HEK293 (cell line): ENCODE measurements around the gene TXNRD2.
A peak's percentile ranks its signal among the peaks of the same experiment; 100 is the strongest.

Experiments
- CTCF ChIA-PET: fragments of 350-600 bp; formaldehyde crosslinking; extraction: SDS; loops from one replicate; lab custom pipeline; 2021; ENCODE audit warnings: antibody characterized with exemption; lab: Yijun Ruan, JAX
- POLR2A ChIA-PET: fragments of 300-600 bp; formaldehyde crosslinking; extraction: SDS; loops from one replicate; lab custom pipeline; 2020; ENCODE audit warnings: antibody characterized with exemption, inconsistent platforms; lab: Yijun Ruan, JAX
- H3K27ac ChIP-seq: fragments of 200-500 bp; sonication (Bioruptor generic); 2 replicates; pipeline ENCODE4 v1.5.1; 2014; ENCODE audit warnings: low read depth, low read length, control low read depth, inconsistent platforms; ENCODE audit errors: extremely low read depth
- H3K36me3 ChIP-seq, 2 experiments: fragments of 200-500 bp in 1 of 2; sonication (Bioruptor generic) in 1 of 2; 1 replicate in 1 of 2; 2 replicates in 1 of 2; pipeline ENCODE4 v1.5.1; 2014 to 2017; ENCODE audit warnings: inconsistent platforms in 2 of 2, low read length in 2 of 2; ENCODE audit not compliant: control insufficient read depth in 2 of 2, insufficient read depth in 1 of 2
- H3K4me1 ChIP-seq: fragments of 200-500 bp; sonication (Bioruptor generic); 2 replicates; pipeline ENCODE4 v1.5.1; 2014; ENCODE audit warnings: mild to moderate bottlenecking, low read length, inconsistent platforms; ENCODE audit not compliant: control insufficient read depth, insufficient read depth
- H3K4me3 ChIP-seq: 2 replicates; pipeline ENCODE4 v1.5.1; 2011; ENCODE audit warnings: low read depth, mild to moderate bottlenecking, control low read depth, low read length, moderate library complexity
- H3K9me3 ChIP-seq: fragments of 200-500 bp; sonication (Bioruptor generic); 2 replicates; pipeline ENCODE4 v1.5.1; 2014; ENCODE audit warnings: low read depth, low read length, inconsistent platforms; ENCODE audit not compliant: control insufficient read depth, insufficient read depth
- IKZF3 ChIP-seq: fragments of 450-650 bp; IDR thresholded peaks from 2 replicates; pipeline ENCODE4 v1.5.0; 2018; ENCODE audit warnings: missing biosample characterization, mild to moderate bottlenecking, missing genetic modification characterization, moderate library complexity
- PATZ1 ChIP-seq: fragments of 450-650 bp; formaldehyde crosslinking; IDR thresholded peaks from 2 replicates; pipeline ENCODE4 v1.5.1; 2016; ENCODE audit warnings: missing biosample characterization, missing genetic modification characterization
- PBX3 ChIP-seq: sonication (generic); formaldehyde crosslinking; IDR thresholded peaks from 2 replicates; pipeline ENCODE4 v1.8.1; 2022; ENCODE audit warnings: mild to moderate bottlenecking, moderate library complexity, missing genetic modification reagents
- TRIM28 ChIP-seq: IDR thresholded peaks from 2 replicates; pipeline ENCODE4 v1.6.1; 2011; ENCODE audit warnings: low read length, control low read depth, borderline replicate concordance
- ZBTB48 ChIP-seq: fragments of 450-650 bp; formaldehyde crosslinking; IDR thresholded peaks from 2 replicates; pipeline ENCODE4 v1.5.1; 2016; ENCODE audit warnings: missing biosample characterization, missing genetic modification characterization
- ZBTB8A ChIP-seq: fragments of 450-650 bp; formaldehyde crosslinking; IDR thresholded peaks from 2 replicates; pipeline ENCODE4 v1.5.1; 2016; ENCODE audit warnings: missing biosample characterization, missing genetic modification characterization
- ZNF114 ChIP-seq: fragments of 450-650 bp; formaldehyde crosslinking; IDR thresholded peaks from 2 replicates; pipeline ENCODE4 v1.5.0; 2017; ENCODE audit warnings: missing biosample characterization, missing genetic modification characterization
- ZNF121 ChIP-seq: fragments of 450-650 bp; formaldehyde crosslinking; IDR thresholded peaks from 2 replicates; pipeline ENCODE4 v1.5.1; 2016; ENCODE audit warnings: missing biosample characterization, missing genetic modification characterization
- ZNF138 ChIP-seq: fragments of 450-650 bp; formaldehyde crosslinking; IDR thresholded peaks from 2 replicates; pipeline ENCODE4 v1.5.1; 2016; ENCODE audit warnings: missing biosample characterization, missing genetic modification characterization, borderline replicate concordance
- ZNF214 ChIP-seq: fragments of 450-650 bp; formaldehyde crosslinking; IDR thresholded peaks from 2 replicates; pipeline ENCODE4 v1.5.1; 2017; ENCODE audit warnings: missing biosample characterization, mild to moderate bottlenecking, missing genetic modification characterization, borderline replicate concordance
- ZNF610 ChIP-seq: fragments of 450-650 bp; formaldehyde crosslinking; IDR thresholded peaks from 2 replicates; pipeline ENCODE4 v1.5.1; 2016; ENCODE audit warnings: missing biosample characterization, missing genetic modification characterization, borderline replicate concordance
- ZNF654 ChIP-seq: fragments of 450-650 bp; formaldehyde crosslinking; IDR thresholded peaks from 2 replicates; pipeline ENCODE4 v1.5.1; 2016; ENCODE audit warnings: low read depth, missing biosample characterization, missing genetic modification characterization
- ZNF658 ChIP-seq: fragments of 450-650 bp; formaldehyde crosslinking; IDR thresholded peaks from 2 replicates; pipeline ENCODE4; 2016; ENCODE audit warnings: missing biosample characterization, missing genetic modification characterization
- ZNF670 ChIP-seq: fragments of 450-650 bp; formaldehyde crosslinking; IDR thresholded peaks from 2 replicates; pipeline ENCODE4 v1.5.1; 2016; ENCODE audit warnings: missing biosample characterization, missing genetic modification characterization, low read depth
- ZNF692 ChIP-seq: fragments of 450-650 bp; formaldehyde crosslinking; IDR thresholded peaks from 2 replicates; pipeline ENCODE4 v1.5.1; 2016; ENCODE audit warnings: missing biosample characterization, missing genetic modification characterization
- ZNF837 ChIP-seq: fragments of 450-650 bp; formaldehyde crosslinking; IDR thresholded peaks from 2 replicates; pipeline ENCODE4 v1.5.1; 2016; ENCODE audit warnings: missing biosample characterization, missing genetic modification characterization
- ZSCAN30 ChIP-seq: fragments of 450-650 bp; IDR thresholded peaks from 2 replicates; pipeline ENCODE4 v1.5.1; 2018; ENCODE audit warnings: missing biosample characterization, mild to moderate bottlenecking, missing genetic modification characterization, moderate library complexity
- TF ChIP-seq, protein P1 (sequence below): fragments of 450-650 bp; formaldehyde crosslinking; IDR thresholded peaks from 2 replicates; pipeline ENCODE4 v1.5.1; 2016; ENCODE audit warnings: missing biosample characterization, missing genetic modification characterization
- TF ChIP-seq, protein P2 (sequence below): fragments of 450-650 bp; formaldehyde crosslinking; IDR thresholded peaks from 2 replicates; pipeline ENCODE4 v1.5.1; 2016; ENCODE audit warnings: missing biosample characterization, missing genetic modification characterization

Gene TXNRD2

GRCh38 chr22:19970479-19971275, 29.1 kb upstream of the TXNRD2 start:
- Histone ChIP-seq H3K4me3 (no peak overlapping the region), H3K27ac (no peak overlapping the region), H3K36me3 (peaks cover 0 to 79% of the 10 kb centered on the region in 2 experiments; a peak in 1 of 3 replicates), H3K4me1 (no peaks in the 10 kb centered on the region), H3K9me3 (no peaks in the 10 kb centered on the region)
- ChIA-PET POLR2A (interaction anchor here (1.0 to 5.8 kb wide), 2 partner anchors 13 to 42 kb away, joined by 4 to 26 read pairs; no protein-coding TSS in a partner anchor), CTCF (interaction anchor here (0.5 to 12.8 kb wide), 15 partner anchors 13 to 447 kb away, joined by 3 to 150 read pairs (median 3); partner anchors contain the start of gene TANGO2)
- TF ChIP-seq, protein P1, sequence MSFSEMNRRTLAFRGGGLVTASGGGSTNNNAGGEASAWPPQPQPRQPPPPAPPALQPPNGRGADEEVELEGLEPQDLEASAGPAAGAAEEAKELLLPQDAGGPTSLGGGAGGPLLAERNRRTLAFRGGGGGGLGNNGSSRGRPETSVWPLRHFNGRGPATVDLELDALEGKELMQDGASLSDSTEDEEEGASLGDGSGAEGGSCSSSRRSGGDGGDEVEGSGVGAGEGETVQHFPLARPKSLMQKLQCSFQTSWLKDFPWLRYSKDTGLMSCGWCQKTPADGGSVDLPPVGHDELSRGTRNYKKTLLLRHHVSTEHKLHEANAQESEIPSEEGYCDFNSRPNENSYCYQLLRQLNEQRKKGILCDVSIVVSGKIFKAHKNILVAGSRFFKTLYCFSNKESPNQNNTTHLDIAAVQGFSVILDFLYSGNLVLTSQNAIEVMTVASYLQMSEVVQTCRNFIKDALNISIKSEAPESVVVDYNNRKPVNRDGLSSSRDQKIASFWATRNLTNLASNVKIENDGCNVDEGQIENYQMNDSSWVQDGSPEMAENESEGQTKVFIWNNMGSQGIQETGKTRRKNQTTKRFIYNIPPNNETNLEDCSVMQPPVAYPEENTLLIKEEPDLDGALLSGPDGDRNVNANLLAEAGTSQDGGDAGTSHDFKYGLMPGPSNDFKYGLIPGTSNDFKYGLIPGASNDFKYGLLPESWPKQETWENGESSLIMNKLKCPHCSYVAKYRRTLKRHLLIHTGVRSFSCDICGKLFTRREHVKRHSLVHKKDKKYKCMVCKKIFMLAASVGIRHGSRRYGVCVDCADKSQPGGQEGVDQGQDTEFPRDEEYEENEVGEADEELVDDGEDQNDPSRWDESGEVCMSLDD (tag by site-specific recombination): peak; percentile 83
- TF ChIP-seq, protein P2, sequence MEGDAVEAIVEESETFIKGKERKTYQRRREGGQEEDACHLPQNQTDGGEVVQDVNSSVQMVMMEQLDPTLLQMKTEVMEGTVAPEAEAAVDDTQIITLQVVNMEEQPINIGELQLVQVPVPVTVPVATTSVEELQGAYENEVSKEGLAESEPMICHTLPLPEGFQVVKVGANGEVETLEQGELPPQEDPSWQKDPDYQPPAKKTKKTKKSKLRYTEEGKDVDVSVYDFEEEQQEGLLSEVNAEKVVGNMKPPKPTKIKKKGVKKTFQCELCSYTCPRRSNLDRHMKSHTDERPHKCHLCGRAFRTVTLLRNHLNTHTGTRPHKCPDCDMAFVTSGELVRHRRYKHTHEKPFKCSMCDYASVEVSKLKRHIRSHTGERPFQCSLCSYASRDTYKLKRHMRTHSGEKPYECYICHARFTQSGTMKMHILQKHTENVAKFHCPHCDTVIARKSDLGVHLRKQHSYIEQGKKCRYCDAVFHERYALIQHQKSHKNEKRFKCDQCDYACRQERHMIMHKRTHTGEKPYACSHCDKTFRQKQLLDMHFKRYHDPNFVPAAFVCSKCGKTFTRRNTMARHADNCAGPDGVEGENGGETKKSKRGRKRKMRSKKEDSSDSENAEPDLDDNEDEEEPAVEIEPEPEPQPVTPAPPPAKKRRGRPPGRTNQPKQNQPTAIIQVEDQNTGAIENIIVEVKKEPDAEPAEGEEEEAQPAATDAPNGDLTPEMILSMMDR (tag by site-specific recombination): peak; percentile 86
- TF ChIP-seq ZNF121 (tag by site-specific recombination) (0 out of 2 replicates have a peak, but pooled peaks have one; percentile 11), ZSCAN30 (peak; percentile 48; the same call in 1 of the 2 replicates), ZNF692 (tag by site-specific recombination) (peak; percentile 25; the same call in 1 of the 2 replicates), TRIM28 (no peak), PATZ1 (tag by site-specific recombination) (peak; percentile 91), ZNF214 (tag by site-specific recombination) (no peak), PBX3 (CRISPR knock-in tag) (peak; percentile 50; the same call in 1 of the 2 replicates), ZNF658 (tag by site-specific recombination) (no peak), IKZF3 (peak; percentile 23; the same call in 1 of the 2 replicates), ZNF610 (tag by site-specific recombination) (no peak), ZNF114 (no peak), ZBTB8A (peak; percentile 51; the same call in 1 of the 2 replicates), ZNF670 (tag by site-specific recombination) (no peak), ZNF837 (tag by site-specific recombination) (no peak), ZNF138 (tag by site-specific recombination) (no peak), ZNF654 (tag by site-specific recombination) (peak; percentile 41), ZBTB48 (tag by site-specific recombination) (peak; percentile 71)
